RWPE2 (cell line): Measurements from ENCODE around the gene HHIPL1.
A peak's percentile ranks its signal among the peaks of the same experiment; 100 is the strongest.

Source experiments
- ATAC-seq: fragments of 200-7000 bp; cut with Tn5 transposase; 3 replicates; pipeline ENCODE4 v1.9.1; 2021; ENCODE audit warnings: low read depth
- DNase-seq: peaks from one replicate; pipeline ENCODE4 v3.0.0-alpha.2; 2020; ENCODE audit warnings: low spot score
- H3K27ac ChIP-seq: fragments of 450-650 bp; 2 replicates; pipeline ENCODE4 v1.5.1; 2017; ENCODE audit warnings: mild to moderate bottlenecking; ENCODE audit not compliant: poor library complexity, severe bottlenecking
- H3K27me3 ChIP-seq: fragments of 250-450 bp; sonication (Bioruptor Pico); 2 replicates; pipeline ENCODE4 v1.5.1; 2021; ENCODE audit warnings: mild to moderate bottlenecking, moderate library complexity; ENCODE audit not compliant: insufficient read depth, poor library complexity, severe bottlenecking
- H3K36me3 ChIP-seq: fragments of 250-450 bp; sonication (Bioruptor Pico); 2 replicates; pipeline ENCODE4 v1.5.1; 2020; ENCODE audit warnings: low read depth, mild to moderate bottlenecking, moderate library complexity
- H3K4me1 ChIP-seq: fragments of 250-450 bp; sonication (Bioruptor Pico); 2 replicates; pipeline ENCODE4 v1.5.1; 2021; ENCODE audit warnings: mild to moderate bottlenecking, moderate library complexity; ENCODE audit not compliant: insufficient read depth, poor library complexity, severe bottlenecking
- H3K4me3 ChIP-seq: fragments of 250-450 bp; sonication (Bioruptor Pico); 2 replicates; pipeline ENCODE4 v1.5.1; 2021; ENCODE audit warnings: mild to moderate bottlenecking, moderate library complexity; ENCODE audit not compliant: severe bottlenecking
- H3K9me3 ChIP-seq: fragments of 250-450 bp; sonication (Bioruptor Pico); 2 replicates; pipeline ENCODE4 v1.5.1; 2021; ENCODE audit warnings: mild to moderate bottlenecking, moderate library complexity; ENCODE audit not compliant: severe bottlenecking
- TF ChIP-seq, protein P1 (sequence below): fragments of 450-650 bp; IDR thresholded peaks from one replicate; pipeline ENCODE4 v1.5.1; 2017; ENCODE audit warnings: mild to moderate bottlenecking, moderate library complexity; ENCODE audit not compliant: poor library complexity, severe bottlenecking

Gene HHIPL1

GRCh38 chr14:99725774-99726537 is 81.0 kb downstream of the HHIPL1 start:
- Histone ChIP-seq H3K27me3 (no peaks in the 10 kb centered on the region), H3K27ac (no peak overlapping the region), H3K4me3 (no peak overlapping the region), H3K9me3 (no peaks in the 10 kb centered on the region), H3K36me3 (no peaks in the 10 kb centered on the region), H3K4me1 (no peaks in the 10 kb centered on the region)
- DNase-seq (peak; percentile 66), ATAC-seq (no peak)
- TF ChIP-seq, protein P1, sequence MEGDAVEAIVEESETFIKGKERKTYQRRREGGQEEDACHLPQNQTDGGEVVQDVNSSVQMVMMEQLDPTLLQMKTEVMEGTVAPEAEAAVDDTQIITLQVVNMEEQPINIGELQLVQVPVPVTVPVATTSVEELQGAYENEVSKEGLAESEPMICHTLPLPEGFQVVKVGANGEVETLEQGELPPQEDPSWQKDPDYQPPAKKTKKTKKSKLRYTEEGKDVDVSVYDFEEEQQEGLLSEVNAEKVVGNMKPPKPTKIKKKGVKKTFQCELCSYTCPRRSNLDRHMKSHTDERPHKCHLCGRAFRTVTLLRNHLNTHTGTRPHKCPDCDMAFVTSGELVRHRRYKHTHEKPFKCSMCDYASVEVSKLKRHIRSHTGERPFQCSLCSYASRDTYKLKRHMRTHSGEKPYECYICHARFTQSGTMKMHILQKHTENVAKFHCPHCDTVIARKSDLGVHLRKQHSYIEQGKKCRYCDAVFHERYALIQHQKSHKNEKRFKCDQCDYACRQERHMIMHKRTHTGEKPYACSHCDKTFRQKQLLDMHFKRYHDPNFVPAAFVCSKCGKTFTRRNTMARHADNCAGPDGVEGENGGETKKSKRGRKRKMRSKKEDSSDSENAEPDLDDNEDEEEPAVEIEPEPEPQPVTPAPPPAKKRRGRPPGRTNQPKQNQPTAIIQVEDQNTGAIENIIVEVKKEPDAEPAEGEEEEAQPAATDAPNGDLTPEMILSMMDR, result no peak

- Histone ChIP-seq H3K4me1 (no peaks in the 10 kb centered on the region), H3K27ac (no peak overlapping the region), H3K9me3 (no peaks in the 10 kb centered on the region), H3K27me3 (no peaks in the 10 kb centered on the region), H3K36me3 (no peaks in the 10 kb centered on the region), H3K4me3 (no peak overlapping the region)
- TF ChIP-seq, protein P1, result no peak
- ATAC-seq (no peak), DNase-seq (peak; percentile 46)
Observed at GRCh38 chr14:99726538-99727095, 81.7 kb downstream of the HHIPL1 start.

DNA sequence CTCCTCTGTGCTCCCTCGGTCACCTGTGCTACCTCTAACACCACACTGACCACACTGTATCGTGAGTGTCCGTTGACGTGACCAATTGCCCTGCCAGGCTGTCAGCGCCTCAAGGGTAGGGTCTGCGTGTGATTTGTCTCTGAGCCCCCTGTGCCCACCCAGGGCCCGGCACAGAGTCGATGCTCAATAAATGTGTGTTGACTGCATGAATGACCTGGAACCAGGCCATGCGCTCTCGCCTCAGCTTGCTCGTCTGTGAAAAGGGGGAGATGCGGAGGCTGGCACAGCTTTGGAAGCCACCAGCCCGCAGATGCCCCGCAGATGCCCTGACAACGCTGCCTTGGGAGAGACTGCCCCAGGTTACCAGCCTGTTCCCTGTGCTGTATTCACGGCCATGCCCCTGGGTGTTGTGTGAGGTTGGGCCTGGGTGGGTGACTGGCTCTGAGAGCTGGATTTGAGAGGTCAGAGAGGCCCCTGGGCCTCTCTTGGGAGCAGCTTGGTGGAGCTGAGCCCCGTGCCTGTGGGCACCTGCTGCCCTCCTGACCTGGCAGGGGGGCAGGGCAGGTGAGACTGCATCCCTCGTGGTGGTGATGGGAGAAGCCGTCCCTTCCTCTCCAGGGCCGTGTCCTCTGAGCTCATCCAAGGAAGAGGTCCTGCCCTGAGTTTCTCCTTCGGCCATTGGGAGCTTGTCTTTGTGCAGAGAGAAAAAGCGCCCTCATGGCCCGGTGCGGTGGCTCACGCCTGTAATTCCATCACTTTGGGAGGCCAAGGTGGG is 82.4 kb downstream of the HHIPL1 start:
- Histone ChIP-seq H3K27me3 (no peaks in the 10 kb centered on the region), H3K9me3 (no peaks in the 10 kb centered on the region), H3K27ac (no peak overlapping the region), H3K36me3 (no peaks in the 10 kb centered on the region), H3K4me3 (no peak overlapping the region), H3K4me1 (no peaks in the 10 kb centered on the region)
- no peak for ATAC-seq
- DNase-seq, result peak; percentile 61
- TF ChIP-seq, protein P1, result no peak

GRCh38 chr14:99728231-99728920 is 83.4 kb downstream of the HHIPL1 start:
- Histone ChIP-seq H3K27me3 (no peaks in the 10 kb centered on the region), H3K4me3 (no peak overlapping the region), H3K4me1 (no peaks in the 10 kb centered on the region), H3K27ac (no peak overlapping the region), H3K9me3 (no peaks in the 10 kb centered on the region), H3K36me3 (no peaks in the 10 kb centered on the region)
- DNase-seq (peak; percentile 66), ATAC-seq (no peak)
- TF ChIP-seq, protein P1, result no peak
